Subcutaneous abdominal adipose tissue (tissue), 5 donors: Measurements from ENCODE around the gene PITX2.

ENCODE experiments used
- H3K27ac ChIP-seq: one replicate; pipeline ENCODE4 v1.7.0; 2013; ENCODE audit warnings: low read depth, mild to moderate bottlenecking, inconsistent platforms, low read length, moderate library complexity
- H3K27me3 ChIP-seq, 5 donors: one replicate each; pipeline ENCODE4 v1.7.0; 2013; ENCODE audit warnings: low read length in 5 of 5, inconsistent platforms in 1 of 5; ENCODE audit not compliant: control insufficient read depth in 5 of 5, insufficient read depth in 4 of 5
- H3K36me3 ChIP-seq, 5 donors: one replicate each; pipeline ENCODE4 v1.7.0; 2013; ENCODE audit warnings: low read length in 5 of 5; ENCODE audit not compliant: control insufficient read depth in 5 of 5, insufficient read depth in 5 of 5
- H3K4me1 ChIP-seq, 5 donors: one replicate each; pipeline ENCODE4 v1.7.0; 2013; ENCODE audit warnings: low read length in 5 of 5, mild to moderate bottlenecking in 3 of 5, moderate library complexity in 1 of 5; ENCODE audit not compliant: control insufficient read depth in 5 of 5, insufficient read depth in 5 of 5
- H3K4me3 ChIP-seq, 5 donors: one replicate each; pipeline ENCODE4 v1.7.0; 2013; ENCODE audit warnings: low read length in 5 of 5, low read depth in 1 of 5
- H3K9ac ChIP-seq, 5 donors: one replicate each; pipeline ENCODE4 v1.7.0; 2013; ENCODE audit warnings: low read length in 5 of 5, mild to moderate bottlenecking in 4 of 5, moderate library complexity in 3 of 5
- H3K9me3 ChIP-seq, 5 donors: one replicate each; pipeline ENCODE4 v1.7.0; 2013; ENCODE audit warnings: low read length in 5 of 5; ENCODE audit not compliant: control insufficient read depth in 5 of 5
- donor health status: healthy.
- donor health status: healthy.
- donor health status: healthy.
- donor health status: healthy.
- donor health status: healthy.

The PITX2 gene

GRCh38 chr4:110630688-110631402 is 8.0 kb upstream of the PITX2 start:
- Histone ChIP-seq H3K27me3 (peaks cover 21 to 86% (median 73%) of the 10 kb centered on the region in 5 donors), H3K27ac (no peak overlapping the region), H3K4me3 (no peak overlapping the region), H3K4me1 (peaks cover 0 to 15% (median 14%) of the 10 kb centered on the region in 5 donors), H3K9ac (no peak overlapping the region), H3K9me3 (no peaks in the 10 kb centered on the region), H3K36me3 (no peaks in the 10 kb centered on the region)

GRCh38 chr4:110629780-110630687 is 7.2 kb upstream of the PITX2 start:
- Histone ChIP-seq H3K9me3 (no peaks in the 10 kb centered on the region), H3K27ac (no peak overlapping the region), H3K4me3 (no peak overlapping the region), H3K4me1 (peaks cover 0 to 15% (median 14%) of the 10 kb centered on the region in 5 donors), H3K9ac (no peak overlapping the region), H3K27me3 (peaks cover 25 to 92% (median 79%) of the 10 kb centered on the region in 5 donors), H3K36me3 (no peaks in the 10 kb centered on the region)

GRCh38 chr4:110629214-110629754 is 6.4 kb upstream of the PITX2 start:
- no peaks in the 10 kb centered on the region for H3K9me3 ChIP-seq
- H3K27ac ChIP-seq: no peak overlapping the region
- no peaks in the 10 kb centered on the region for H3K36me3 ChIP-seq
- H3K4me3 ChIP-seq: no peak overlapping the region
- H3K9ac ChIP-seq: no peak overlapping the region
- H3K4me1 ChIP-seq: peaks cover 0 to 15% (median 14%) of the 10 kb centered on the region in 5 donors
- peaks cover 25 to 92% (median 81%) of the 10 kb centered on the region in 5 donors for H3K27me3 ChIP-seq

GRCh38 chr4:110628663-110629213 is 5.9 kb upstream of the PITX2 start:
- Histone ChIP-seq H3K9ac (no peak overlapping the region), H3K9me3 (no peaks in the 10 kb centered on the region)

GRCh38 chr4:110627977-110628662 is 5.2 kb upstream of the PITX2 start:
- H3K27me3 ChIP-seq: peaks cover 23 to 90% (median 72%) of the 10 kb centered on the region in 5 donors

More at GRCh38 chr4:110628663-110629213, 5.9 kb upstream of the PITX2 start:
- Histone ChIP-seq H3K27ac (no peak overlapping the region), H3K4me3 (no peak overlapping the region), H3K36me3 (no peaks in the 10 kb centered on the region), H3K27me3 (peaks cover 25 to 91% (median 77%) of the 10 kb centered on the region in 5 donors), H3K4me1 (peaks cover 0 to 15% (median 14%) of the 10 kb centered on the region in 5 donors)

GRCh38 chr4:110626532-110627153 is 3.8 kb upstream of the PITX2 start:
- H3K36me3 ChIP-seq: no peaks in the 10 kb centered on the region
- no peak overlapping the region for H3K27ac ChIP-seq
- H3K9ac ChIP-seq: no peak overlapping the region
- H3K4me1 ChIP-seq: peaks cover 0 to 23% (median 21%) of the 10 kb centered on the region in 5 donors
- no peak overlapping the region for H3K4me3 ChIP-seq
- H3K9me3 ChIP-seq: no peaks in the 10 kb centered on the region
- H3K27me3 ChIP-seq: peaks cover 17 to 84% (median 69%) of the 10 kb centered on the region in 5 donors

More at GRCh38 chr4:110627977-110628662, 5.2 kb upstream of the PITX2 start:
- H3K36me3 ChIP-seq: no peaks in the 10 kb centered on the region
- no peak overlapping the region for H3K27ac ChIP-seq
- H3K4me3 ChIP-seq: no peak overlapping the region
- H3K9ac ChIP-seq: no peak overlapping the region
- H3K4me1 ChIP-seq: peaks cover 0 to 19% (median 18%) of the 10 kb centered on the region in 5 donors
- no peaks in the 10 kb centered on the region for H3K9me3 ChIP-seq

GRCh38 chr4:110625576-110626257 is 2.8 kb upstream of the PITX2 start:
- H3K27ac ChIP-seq: no peak overlapping the region
- H3K4me3 ChIP-seq: no peak overlapping the region
- no peaks in the 10 kb centered on the region for H3K9me3 ChIP-seq
- H3K27me3 ChIP-seq: peaks cover 14 to 83% (median 63%) of the 10 kb centered on the region in 5 donors
- no peaks in the 10 kb centered on the region for H3K36me3 ChIP-seq
- H3K9ac ChIP-seq: no peak overlapping the region
- H3K4me1 ChIP-seq: peaks cover 0 to 29% (median 27%) of the 10 kb centered on the region in 5 donors

- no peaks in the 10 kb centered on the region for H3K36me3 ChIP-seq
- H3K9me3 ChIP-seq: no peaks in the 10 kb centered on the region
- peaks cover 0 to 32% (median 27%) of the 10 kb centered on the region in 5 donors for H3K4me1 ChIP-seq
- peaks cover 11 to 81% (median 59%) of the 10 kb centered on the region in 5 donors for H3K27me3 ChIP-seq
- no peak overlapping the region for H3K9ac ChIP-seq
- no peak overlapping the region for H3K4me3 ChIP-seq
- no peak overlapping the region for H3K27ac ChIP-seq
Measured at GRCh38 chr4:110624904-110625494, 2.1 kb upstream of the PITX2 start.
